Measurements from ENCODE around the gene NUAK1.

- no peak for TF ChIP-seq POLR2A (IDR thresholded peaks at IDR 0.05)
- no peak for TF ChIP-seq CTCF (IDR thresholded peaks at IDR 0.05)
Observed at GRCh38 chr12:106098691-106099200, 40.0 kb downstream of the NUAK1 start.
